Ascending aorta (tissue), 2 donors: ENCODE measurements around the gene SCGB1C2. TPM values are rescaled to one million over a fixed set of nuclear protein-coding genes. Genes with fewer than 3 reads are reported as not detected.

Source experiments
- DNase-seq, 2 donors: peaks; one replicate each; pipeline ENCODE4 v3.0.0-alpha.2; 2019; ENCODE audit warnings: low spot score in 2 of 2
- H3K27ac ChIP-seq, 2 donors: fragments of 200-600 bp; sonication (generic); one replicate each; pipeline ENCODE4 v1.5.1; 2016 to 2017; ENCODE audit warnings: mild to moderate bottlenecking in 1 of 2
- H3K27me3 ChIP-seq: fragments of 200-600 bp; sonication (generic); one replicate; pipeline ENCODE4 v1.5.1; 2017
- H3K36me3 ChIP-seq, 2 donors: fragments of 200-600 bp; sonication (generic); one replicate each; pipeline ENCODE4 v1.5.1; 2016
- H3K4me1 ChIP-seq, 2 donors: fragments of 200-600 bp; sonication (generic); one replicate each; pipeline ENCODE4 v1.5.1; 2016 to 2017; ENCODE audit warnings: mild to moderate bottlenecking in 1 of 2
- H3K4me3 ChIP-seq, 2 donors: fragments of 200-600 bp; sonication (generic); one replicate each; pipeline ENCODE4 v1.5.1; 2016 to 2017; ENCODE audit warnings: mild to moderate bottlenecking in 1 of 2
- H3K9me3 ChIP-seq, 2 donors: fragments of 200-600 bp; sonication (generic); one replicate each; pipeline ENCODE4 v1.5.1; 2016
- intact Hi-C: fragments of 100-400 bp; cut with DNase I; formaldehyde crosslinking; loops from one replicate; pipeline ENCODE4 v1.15.1; 2023
- total RNA-seq: library from RNA; depleted of rRNA; stranded (reverse); fragments of >200 nt; gene quantifications from one replicate; pipeline ENCODE4 v1.1.0, GENCODE V29; 2016
- TF ChIP-seq, protein P1 (sequence below), 3 experiments: fragments of 200-600 bp in 2 of 3; fragments of 450-650 bp in 1 of 3; sonication (generic) in 2 of 3; IDR thresholded peaks; one replicate each; pipeline ENCODE4 v1.5.1; 2016 to 2019; ENCODE audit warnings: antibody characterized with exemption in 3 of 3, mild to moderate bottlenecking in 1 of 3, moderate library complexity in 1 of 3

The SCGB1C2 gene
- total RNA-seq, 1 donor from 2014 or later = not detected

DNA sequence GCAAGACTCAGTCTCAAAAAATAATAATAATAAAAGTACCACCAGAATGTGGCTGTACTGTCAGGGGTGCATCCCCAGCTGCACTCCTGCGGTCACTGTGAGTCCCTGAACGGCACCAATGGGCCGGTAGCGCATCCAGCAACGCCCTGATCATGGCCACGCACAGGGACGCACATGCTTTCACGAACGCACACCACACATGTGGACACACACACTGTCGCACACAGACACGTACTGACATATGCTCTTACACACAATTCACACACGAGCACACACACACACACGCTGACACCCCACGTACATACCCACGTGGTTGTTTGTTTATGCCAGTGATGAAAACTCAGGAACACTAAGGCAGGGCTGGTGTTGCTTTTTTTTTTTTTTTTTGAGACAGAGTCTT lies 22.2 kb downstream of the SCGB1C2 start:
- intact Hi-C loops = no loop called here
- no peaks in the 10 kb centered on the region for H3K4me1 ChIP-seq

DNA sequence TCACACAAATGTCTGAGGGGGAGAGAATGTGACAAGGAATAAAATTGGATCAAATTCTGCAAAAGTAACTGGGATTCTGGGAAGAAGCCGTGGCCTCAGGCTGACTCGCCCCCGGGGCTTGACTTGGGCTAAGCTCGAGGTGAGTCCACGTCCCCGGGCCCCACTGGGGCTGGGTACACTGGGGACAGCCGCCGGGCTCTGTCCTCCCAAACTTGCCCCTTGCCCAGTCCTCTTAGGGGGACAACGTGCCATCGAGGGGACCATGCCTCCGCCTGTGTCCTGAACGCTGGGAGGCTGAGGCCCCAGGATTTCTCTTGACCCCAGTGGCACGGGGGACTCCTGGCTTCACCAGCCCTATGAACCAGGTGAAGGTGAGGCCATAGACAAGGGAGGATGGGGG lies 23.0 kb downstream of the SCGB1C2 start:
- no peaks in the 10 kb centered on the region for H3K9me3 ChIP-seq
- TF ChIP-seq, protein P1, sequence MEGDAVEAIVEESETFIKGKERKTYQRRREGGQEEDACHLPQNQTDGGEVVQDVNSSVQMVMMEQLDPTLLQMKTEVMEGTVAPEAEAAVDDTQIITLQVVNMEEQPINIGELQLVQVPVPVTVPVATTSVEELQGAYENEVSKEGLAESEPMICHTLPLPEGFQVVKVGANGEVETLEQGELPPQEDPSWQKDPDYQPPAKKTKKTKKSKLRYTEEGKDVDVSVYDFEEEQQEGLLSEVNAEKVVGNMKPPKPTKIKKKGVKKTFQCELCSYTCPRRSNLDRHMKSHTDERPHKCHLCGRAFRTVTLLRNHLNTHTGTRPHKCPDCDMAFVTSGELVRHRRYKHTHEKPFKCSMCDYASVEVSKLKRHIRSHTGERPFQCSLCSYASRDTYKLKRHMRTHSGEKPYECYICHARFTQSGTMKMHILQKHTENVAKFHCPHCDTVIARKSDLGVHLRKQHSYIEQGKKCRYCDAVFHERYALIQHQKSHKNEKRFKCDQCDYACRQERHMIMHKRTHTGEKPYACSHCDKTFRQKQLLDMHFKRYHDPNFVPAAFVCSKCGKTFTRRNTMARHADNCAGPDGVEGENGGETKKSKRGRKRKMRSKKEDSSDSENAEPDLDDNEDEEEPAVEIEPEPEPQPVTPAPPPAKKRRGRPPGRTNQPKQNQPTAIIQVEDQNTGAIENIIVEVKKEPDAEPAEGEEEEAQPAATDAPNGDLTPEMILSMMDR (IDR thresholded peaks at IDR 0.05) = no peak
- no peak overlapping the region for H3K27ac ChIP-seq
- intact Hi-C loops = no loop called here
- H3K27me3 ChIP-seq = no peaks in the 10 kb centered on the region
- no peak overlapping the region for H3K4me3 ChIP-seq
- H3K4me1 ChIP-seq = no peaks in the 10 kb centered on the region
- no peak for DNase-seq
- H3K36me3 ChIP-seq = no peaks in the 10 kb centered on the region

More for the DNA sequence above, 22.2 kb downstream of the SCGB1C2 start:
- Histone ChIP-seq H3K4me3 (no peak overlapping the region), H3K9me3 (no peaks in the 10 kb centered on the region), H3K27me3 (no peaks in the 10 kb centered on the region), H3K27ac (no peak overlapping the region), H3K36me3 (no peaks in the 10 kb centered on the region)
- TF ChIP-seq, protein P1 (IDR thresholded peaks at IDR 0.05) = no peak
- no peak for DNase-seq

- no peaks in the 10 kb centered on the region for H3K27me3 ChIP-seq
- H3K9me3 ChIP-seq = no peaks in the 10 kb centered on the region
- H3K4me1 ChIP-seq = no peaks in the 10 kb centered on the region
- TF ChIP-seq, protein P1 (IDR thresholded peaks at IDR 0.05) = no peak
- no peak overlapping the region for H3K27ac ChIP-seq
- no peak for DNase-seq
- no peaks in the 10 kb centered on the region for H3K36me3 ChIP-seq
- no peak overlapping the region for H3K4me3 ChIP-seq
- intact Hi-C loops = no loop called here
Observed at GRCh38 chr17:161481-161880, 24.1 kb downstream of the SCGB1C2 start.

DNA sequence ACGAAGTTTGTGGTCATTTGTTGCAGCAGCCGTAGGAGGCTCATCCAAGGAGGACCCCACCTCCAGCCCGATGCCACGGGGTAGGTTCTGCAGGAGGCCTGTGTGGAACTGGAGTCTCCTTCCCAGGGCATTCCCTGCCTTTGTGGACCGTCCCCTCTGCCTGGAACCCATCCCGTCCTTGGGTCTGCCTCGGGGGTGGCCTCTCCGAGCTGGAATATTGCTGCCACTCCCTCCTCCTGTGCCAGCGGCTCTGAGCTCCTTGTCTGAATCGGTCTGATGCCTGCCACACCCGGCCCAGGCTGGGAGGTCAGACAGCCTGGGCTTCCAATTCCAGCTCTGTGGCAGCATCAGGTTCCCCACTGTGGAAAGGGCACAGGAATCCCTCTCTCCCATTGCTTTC lies 25.3 kb downstream of the SCGB1C2 start:
- H3K4me3 ChIP-seq = no peak overlapping the region
- H3K36me3 ChIP-seq = no peaks in the 10 kb centered on the region
- H3K27ac ChIP-seq = no peak overlapping the region
- no peaks in the 10 kb centered on the region for H3K9me3 ChIP-seq
- no peak for DNase-seq
- intact Hi-C loops = no loop called here
- H3K4me1 ChIP-seq = no peaks in the 10 kb centered on the region
- no peaks in the 10 kb centered on the region for H3K27me3 ChIP-seq
- TF ChIP-seq, protein P1 (IDR thresholded peaks at IDR 0.05) = no peak

DNA sequence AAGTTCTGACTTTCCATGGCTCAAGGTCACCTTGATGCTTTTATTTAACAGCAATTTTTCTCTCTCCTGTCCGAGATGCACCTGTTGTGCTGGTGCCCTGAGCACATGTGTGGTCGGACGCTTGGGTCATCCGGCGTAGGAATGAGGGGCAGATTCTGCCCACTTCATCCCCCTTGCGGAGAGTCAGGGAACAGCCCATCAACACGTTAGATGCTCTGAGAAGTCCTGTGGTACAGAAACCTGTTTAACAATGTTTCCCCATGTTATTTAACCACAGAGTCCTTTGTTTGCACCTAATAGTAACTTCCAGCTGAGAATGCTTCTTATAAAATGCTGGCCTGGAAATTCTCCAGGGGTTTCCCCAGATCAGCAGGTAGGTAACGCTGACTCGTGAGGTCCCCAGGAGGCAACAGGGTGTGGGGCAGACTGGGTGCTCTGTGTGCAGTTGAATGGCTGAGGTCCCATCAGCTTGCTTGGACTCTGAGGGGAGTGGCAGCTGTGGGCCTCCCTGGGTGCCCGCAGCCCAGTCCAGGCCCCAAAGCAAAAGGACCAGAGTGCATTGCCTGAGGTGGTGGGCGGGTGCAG lies 26.2 kb downstream of the SCGB1C2 start:
- Histone ChIP-seq H3K4me1 (no peaks in the 10 kb centered on the region), H3K36me3 (no peaks in the 10 kb centered on the region), H3K27ac (no peak overlapping the region), H3K4me3 (no peak overlapping the region), H3K9me3 (no peaks in the 10 kb centered on the region), H3K27me3 (no peaks in the 10 kb centered on the region)
- intact Hi-C loops = no loop called here
- no peak for DNase-seq
- TF ChIP-seq, protein P1 (IDR thresholded peaks at IDR 0.05) = no peak
